GM19452 (cell line): ENCODE data around the gene PRKACB.
"Not testable (repeated sequence)": the region's sequence is repeated elsewhere in the genome, so short reads cannot be mapped to it uniquely, and the experiment has no call there.

ENCODE experiments used
- ATAC-seq: cut with Tn5 transposase; IDR thresholded peaks from one replicate; pipeline ENCODE4 v1.9.1; 2021; ENCODE audit not compliant: unreplicated experiment

The PRKACB gene

GRCh38 chr1:84214115-84214956 is 70.3 kb downstream of the PRKACB start:
- no peak for ATAC-seq

- ATAC-seq = no peak
Observed at GRCh38 chr1:84217239-84217638, 73.2 kb downstream of the PRKACB start.

- ATAC-seq = no peak
Observed at GRCh38 chr1:84223751-84224432, 79.8 kb downstream of the PRKACB start.

- no peak for ATAC-seq
Observed at GRCh38 chr1:84224905-84225304, 80.8 kb downstream of the PRKACB start.

GRCh38 chr1:84225646-84226045 is 81.6 kb downstream of the PRKACB start:
- no peak for ATAC-seq

GRCh38 chr1:84232676-84233075 is 88.6 kb downstream of the PRKACB start:
- ATAC-seq = not testable (repeated sequence)

GRCh38 chr1:84236256-84236655 is 92.2 kb downstream of the PRKACB start:
- ATAC-seq = no peak

GRCh38 chr1:84242641-84243040 is 98.6 kb downstream of the PRKACB start:
- no peak for ATAC-seq

GRCh38 chr1:84245563-84245962 is 101.5 kb downstream of the PRKACB start:
- ATAC-seq = no peak

GRCh38 chr1:84246213-84246612 is 102.1 kb downstream of the PRKACB start:
- ATAC-seq = no peak

GRCh38 chr1:84247425-84248220 is 103.6 kb downstream of the PRKACB start:
- ATAC-seq = no peak

GRCh38 chr1:84250668-84251067 is 106.6 kb downstream of the PRKACB start:
- ATAC-seq = no peak

GRCh38 chr1:84253036-84253435 is 109.0 kb downstream of the PRKACB start:
- no peak for ATAC-seq

GRCh38 chr1:84253891-84254290 is 109.8 kb downstream of the PRKACB start:
- ATAC-seq = no peak

GRCh38 chr1:84254703-84255238 is 110.7 kb downstream of the PRKACB start:
- ATAC-seq = no peak

- no peak for ATAC-seq
Observed at GRCh38 chr1:84255582-84255981, 111.5 kb downstream of the PRKACB start.

- ATAC-seq = no peak
Observed at GRCh38 chr1:84257617-84258016, 113.5 kb downstream of the PRKACB start.

- no peak for ATAC-seq
Observed at GRCh38 chr1:84259376-84259775, 115.3 kb downstream of the PRKACB start.

GRCh38 chr1:84259989-84260388 is 115.9 kb downstream of the PRKACB start:
- ATAC-seq = no peak

- no peak for ATAC-seq
Observed at GRCh38 chr1:84260852-84261518, 116.9 kb downstream of the PRKACB start.

GRCh38 chr1:84264961-84265360 is 120.9 kb downstream of the PRKACB start:
- no peak for ATAC-seq
